GM19099 (cell line): ENCODE data around the gene SLC25A23.

Source experiments
- POLR2A ChIP-seq: IDR thresholded peaks from 3 replicates; pipeline ENCODE4 v1.6.1; 2011; ENCODE audit warnings: low read depth; ENCODE audit not compliant: insufficient read length; ENCODE audit errors: extremely low read depth

The SLC25A23 gene

GRCh38 chr19:6484230-6484629 is 24.6 kb upstream of the SLC25A23 start:
- TF ChIP-seq POLR2A: no peak

- no peak for TF ChIP-seq POLR2A
Observed at GRCh38 chr19:6483235-6483634, 23.6 kb upstream of the SLC25A23 start.

- TF ChIP-seq POLR2A: no peak
Observed at GRCh38 chr19:6482343-6482686, 22.7 kb upstream of the SLC25A23 start.

- TF ChIP-seq POLR2A: peak; percentile 71
Observed at GRCh38 chr19:6481541-6482342, 22.1 kb upstream of the SLC25A23 start, which contains the start of gene DENND1C. TSS of gene DENND1C (minus strand) at chr19:6481787. CDS start at chr19:6481695, 92 bp downstream.

- TF ChIP-seq POLR2A: no peak
Observed at GRCh38 chr19:6480848-6481415, 21.3 kb upstream of the SLC25A23 start.

GRCh38 chr19:6479836-6480398 is 20.3 kb upstream of the SLC25A23 start:
- TF ChIP-seq POLR2A: no peak

GRCh38 chr19:6478815-6479214 is 19.2 kb upstream of the SLC25A23 start:
- TF ChIP-seq POLR2A: no peak

- TF ChIP-seq POLR2A: no peak
Observed at GRCh38 chr19:6476896-6477431, 17.4 kb upstream of the SLC25A23 start.

GRCh38 chr19:6476155-6476895 is 16.7 kb upstream of the SLC25A23 start:
- TF ChIP-seq POLR2A: no peak

GRCh38 chr19:6475321-6476108 is 15.9 kb upstream of the SLC25A23 start:
- no peak for TF ChIP-seq POLR2A

GRCh38 chr19:6473647-6474046 is 14.1 kb upstream of the SLC25A23 start:
- TF ChIP-seq POLR2A: no peak

GRCh38 chr19:6472713-6473112 is 13.1 kb upstream of the SLC25A23 start:
- no peak for TF ChIP-seq POLR2A

- TF ChIP-seq POLR2A: no peak
Observed at GRCh38 chr19:6471076-6471475, 11.5 kb upstream of the SLC25A23 start.

- no peak for TF ChIP-seq POLR2A
Observed at GRCh38 chr19:6470173-6470572, 10.6 kb upstream of the SLC25A23 start.

GRCh38 chr19:6467384-6467783 is 7.8 kb upstream of the SLC25A23 start:
- TF ChIP-seq POLR2A: no peak
